Fibroblast of pulmonary artery (primary cell): ENCODE results near the gene TENM3.
A peak's percentile ranks its signal among the peaks of the same experiment; 100 is the strongest.

Source experiments
- DNase-seq: peaks from one replicate; pipeline ENCODE4 v3.0.0-alpha.2; 2010; ENCODE audit warnings: low read depth
- H3K4me3 ChIP-seq: replicated peaks from 2 replicates; pipeline ENCODE4 v1.5.1; 2011; ENCODE audit warnings: low read depth, mild to moderate bottlenecking, control low read depth, low read length, moderate library complexity
- TF ChIP-seq, protein P1 (sequence below): IDR thresholded peaks from 2 replicates; pipeline ENCODE4 v1.5.1; 2011; ENCODE audit warnings: mild to moderate bottlenecking, control low read depth, low read length, inconsistent platforms; ENCODE audit errors: missing control alignments

Gene TENM3

GRCh38 chr4:182548156-182548555, 305.0 kb downstream of the TENM3 start:
- TF ChIP-seq, protein P1, sequence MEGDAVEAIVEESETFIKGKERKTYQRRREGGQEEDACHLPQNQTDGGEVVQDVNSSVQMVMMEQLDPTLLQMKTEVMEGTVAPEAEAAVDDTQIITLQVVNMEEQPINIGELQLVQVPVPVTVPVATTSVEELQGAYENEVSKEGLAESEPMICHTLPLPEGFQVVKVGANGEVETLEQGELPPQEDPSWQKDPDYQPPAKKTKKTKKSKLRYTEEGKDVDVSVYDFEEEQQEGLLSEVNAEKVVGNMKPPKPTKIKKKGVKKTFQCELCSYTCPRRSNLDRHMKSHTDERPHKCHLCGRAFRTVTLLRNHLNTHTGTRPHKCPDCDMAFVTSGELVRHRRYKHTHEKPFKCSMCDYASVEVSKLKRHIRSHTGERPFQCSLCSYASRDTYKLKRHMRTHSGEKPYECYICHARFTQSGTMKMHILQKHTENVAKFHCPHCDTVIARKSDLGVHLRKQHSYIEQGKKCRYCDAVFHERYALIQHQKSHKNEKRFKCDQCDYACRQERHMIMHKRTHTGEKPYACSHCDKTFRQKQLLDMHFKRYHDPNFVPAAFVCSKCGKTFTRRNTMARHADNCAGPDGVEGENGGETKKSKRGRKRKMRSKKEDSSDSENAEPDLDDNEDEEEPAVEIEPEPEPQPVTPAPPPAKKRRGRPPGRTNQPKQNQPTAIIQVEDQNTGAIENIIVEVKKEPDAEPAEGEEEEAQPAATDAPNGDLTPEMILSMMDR, result no peak
- no peak for DNase-seq
- no peak overlapping the region for H3K4me3 ChIP-seq

- H3K4me3 ChIP-seq, result no peak overlapping the region
- TF ChIP-seq, protein P1, result no peak
- DNase-seq, result no peak
These were observed 306.2 kb downstream of the TENM3 start for GRCh38 chr4:182549356-182549755.

DNA sequence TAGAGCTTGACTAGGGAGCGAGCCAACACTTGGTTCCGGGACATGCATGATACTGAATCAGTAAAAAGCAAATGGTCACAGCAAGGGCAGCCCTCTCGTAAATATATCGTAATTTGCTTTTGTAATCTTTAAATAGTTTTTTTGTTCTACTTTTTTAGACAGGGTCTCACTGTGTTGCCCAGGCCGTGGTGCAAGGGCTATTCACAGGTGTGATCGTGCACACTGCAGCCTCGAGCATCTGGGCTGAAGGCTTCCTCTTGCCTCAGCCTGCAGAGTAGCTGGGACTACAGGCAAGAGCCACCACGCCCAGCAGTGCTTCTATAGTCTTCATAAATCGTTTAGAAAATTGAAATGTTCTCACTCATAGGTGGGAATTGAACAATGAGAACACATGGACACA, 309.7 kb downstream of the TENM3 start:
- TF ChIP-seq, protein P1, result no peak
- no peak for DNase-seq
- no peak overlapping the region for H3K4me3 ChIP-seq

GRCh38 chr4:182553653-182554052, 310.5 kb downstream of the TENM3 start:
- H3K4me3 ChIP-seq, result peak overlapping the region; percentile 6
- TF ChIP-seq, protein P1, result no peak
- DNase-seq, result no peak

- no peak for DNase-seq
- H3K4me3 ChIP-seq, result no peak overlapping the region
These were observed 311.5 kb downstream of the TENM3 start for GRCh38 chr4:182554736-182555135.

GRCh38 chr4:182555997-182556418, 312.8 kb downstream of the TENM3 start:
- DNase-seq, result peak; percentile 84
- TF ChIP-seq, protein P1, result no peak
- no peak overlapping the region for H3K4me3 ChIP-seq

More at GRCh38 chr4:182554736-182555135, 311.5 kb downstream of the TENM3 start:
- TF ChIP-seq, protein P1, result no peak

- no peak for DNase-seq
- H3K4me3 ChIP-seq, result no peak overlapping the region
- TF ChIP-seq, protein P1, result no peak
These were observed 313.4 kb downstream of the TENM3 start for GRCh38 chr4:182556580-182556979.
